COLO668 (cell line): ENCODE data around the gene EXOC1.
"Not testable (repeated sequence)": the region's sequence is repeated elsewhere in the genome, so short reads cannot be mapped to it uniquely, and the experiment has no call there.

ENCODE experiments used
- DNase-seq: peaks from one replicate; lab custom pipeline; 2025; ENCODE audit not compliant: unreplicated experiment; lab: John Stamatoyannopoulos, UW

Gene EXOC1

GRCh38 chr4:55903577-55903976, 50.1 kb downstream of the EXOC1 start:
- no peak for DNase-seq

- DNase-seq: no peak
Measured at GRCh38 chr4:55904576-55904975, 51.1 kb downstream of the EXOC1 start.

- DNase-seq: no peak
Measured at GRCh38 chr4:55906323-55906722, 52.9 kb downstream of the EXOC1 start.

GRCh38 chr4:55906989-55907388, 53.5 kb downstream of the EXOC1 start:
- no peak for DNase-seq

- DNase-seq: no peak
Measured at GRCh38 chr4:55907469-55907868, 54.0 kb downstream of the EXOC1 start.

GRCh38 chr4:55910140-55910539, 56.7 kb downstream of the EXOC1 start:
- no peak for DNase-seq

GRCh38 chr4:55912249-55912648, 58.8 kb downstream of the EXOC1 start:
- DNase-seq: no peak

- no peak for DNase-seq
Measured at GRCh38 chr4:55920571-55920970, 67.1 kb downstream of the EXOC1 start.

GRCh38 chr4:55921093-55921492, 67.6 kb downstream of the EXOC1 start:
- DNase-seq: no peak

- DNase-seq: no peak
Measured at GRCh38 chr4:55925241-55925640, 71.8 kb downstream of the EXOC1 start.

GRCh38 chr4:55926610-55927009, 73.2 kb downstream of the EXOC1 start:
- no peak for DNase-seq

GRCh38 chr4:55927803-55928437, 74.5 kb downstream of the EXOC1 start:
- DNase-seq: no peak

GRCh38 chr4:55928846-55929245, 75.4 kb downstream of the EXOC1 start:
- no peak for DNase-seq

GRCh38 chr4:55931043-55931442, 77.6 kb downstream of the EXOC1 start:
- DNase-seq: no peak

- no peak for DNase-seq
Measured at GRCh38 chr4:55931833-55932232, 78.4 kb downstream of the EXOC1 start.

GRCh38 chr4:55932511-55932910, 79.1 kb downstream of the EXOC1 start:
- no peak for DNase-seq

GRCh38 chr4:55933611-55934010, 80.2 kb downstream of the EXOC1 start:
- DNase-seq: no peak

GRCh38 chr4:55935907-55936306, 82.5 kb downstream of the EXOC1 start:
- not testable (repeated sequence) for DNase-seq

GRCh38 chr4:55938481-55938880, 85.0 kb downstream of the EXOC1 start:
- DNase-seq: no peak

GRCh38 chr4:55939421-55939820, 86.0 kb downstream of the EXOC1 start:
- DNase-seq: no peak

GRCh38 chr4:55941881-55942396, 88.5 kb downstream of the EXOC1 start:
- no peak for DNase-seq

GRCh38 chr4:55947254-55947882, 93.9 kb downstream of the EXOC1 start:
- DNase-seq: no peak
